Measurements from ENCODE around the gene ING5.

ING5 gene

GRCh38 chr2:241701399-241702154 is at the start of gene ING5:
Gene ING5, plus strand, starts transcription at chr2:241702039. Its CDS starts 27 bp downstream, at chr2:241702066.
- peak; percentile 55 for DNase-seq (ENCODE audit: low read depth)
- TF ChIP-seq CTCF (IDR thresholded peaks at IDR 0.05; ENCODE audit: control insufficient read depth, extremely low read depth, insufficient read depth): no peak
- H3K4me3 ChIP-seq (ENCODE audit: low read depth, low read length): peak within 1 kb of the TSS; percentile 77

GRCh38 chr2:241652142-241652541 is 49.7 kb upstream of the ING5 start:
- H3K4me3 ChIP-seq (ENCODE audit: low read depth, low read length): no peak overlapping the region
- no peak for DNase-seq (ENCODE audit: low read depth)
- no peak for TF ChIP-seq CTCF (IDR thresholded peaks at IDR 0.05; ENCODE audit: control insufficient read depth, extremely low read depth, insufficient read depth)

GRCh38 chr2:241652722-241653121 is 49.1 kb upstream of the ING5 start:
- TF ChIP-seq CTCF (IDR thresholded peaks at IDR 0.05; ENCODE audit: control insufficient read depth, extremely low read depth, insufficient read depth): no peak
- no peak overlapping the region for H3K4me3 ChIP-seq (ENCODE audit: low read depth, low read length)
- DNase-seq (ENCODE audit: low read depth): no peak

- TF ChIP-seq CTCF (IDR thresholded peaks at IDR 0.05; ENCODE audit: control insufficient read depth, extremely low read depth, insufficient read depth): no peak
- H3K4me3 ChIP-seq (ENCODE audit: low read depth, low read length): no peak overlapping the region
- DNase-seq (ENCODE audit: low read depth): no peak
These were observed 48.6 kb upstream of the ING5 start for GRCh38 chr2:241653210-241653750.

- no peak for TF ChIP-seq CTCF (IDR thresholded peaks at IDR 0.05; ENCODE audit: control insufficient read depth, extremely low read depth, insufficient read depth)
- H3K4me3 ChIP-seq (ENCODE audit: low read depth, low read length): no peak overlapping the region
- no peak for DNase-seq (ENCODE audit: low read depth)
These were observed 47.3 kb upstream of the ING5 start for GRCh38 chr2:241654551-241654950.

GRCh38 chr2:241655516-241656189 is 46.2 kb upstream of the ING5 start:
- TF ChIP-seq CTCF (IDR thresholded peaks at IDR 0.05; ENCODE audit: control insufficient read depth, extremely low read depth, insufficient read depth): no peak

More at GRCh38 chr2:241655516-241656189, 46.2 kb upstream of the ING5 start:
- DNase-seq (ENCODE audit: low read depth): no peak
- no peak overlapping the region for H3K4me3 ChIP-seq (ENCODE audit: low read depth, low read length)
